ENCODE data around the gene EPHX1. TPM values are rescaled to one million over a fixed set of nuclear protein-coding genes. Genes with fewer than 3 reads are reported as not detected.
A peak's percentile ranks its signal among the peaks of the same experiment; 100 is the strongest.
"Not testable (repeated sequence)": the region's sequence is repeated elsewhere in the genome, so short reads cannot be mapped to it uniquely, and the experiment has no call there.

EPHX1 gene
- total RNA-seq, 2 donors from 2014 or later, result 0.94 to 1.3 TPM

- H3K9me3 ChIP-seq (ENCODE audit: control insufficient read depth, low read length, poor library complexity, severe bottlenecking), result no peaks in the 10 kb centered on the region
- peaks cover 8% of the 10 kb centered on the region for H3K4me1 Mint-ChIP-seq
- ATAC-seq (no peak), DNase-seq (no peak)
- peaks cover 13% of the 10 kb centered on the region for H3K27me3 Mint-ChIP-seq
- H3K27ac Mint-ChIP-seq, result no peak overlapping the region
- H3K4me3 Mint-ChIP-seq, result no peak overlapping the region
- H3K36me3 Mint-ChIP-seq (ENCODE audit: low read depth), result peaks cover 3% of the 10 kb centered on the region
These were observed 39.2 kb upstream of the EPHX1 start for GRCh38 chr1:225770561-225771248.

- ATAC-seq (no peak), DNase-seq (no peak)
- Mint-ChIP-seq H3K4me1 (peaks cover 8% of the 10 kb centered on the region), H3K4me3 (no peak overlapping the region), H3K36me3 (ENCODE audit: low read depth) (peaks cover 3% of the 10 kb centered on the region), H3K27ac (no peak overlapping the region), H3K27me3 (peaks cover 5% of the 10 kb centered on the region)
- no peaks in the 10 kb centered on the region for H3K9me3 ChIP-seq (ENCODE audit: control insufficient read depth, low read length, poor library complexity, severe bottlenecking)
These were observed 38.1 kb upstream of the EPHX1 start for GRCh38 chr1:225771661-225772322.

- no peaks in the 10 kb centered on the region for H3K9me3 ChIP-seq (ENCODE audit: control insufficient read depth, low read length, poor library complexity, severe bottlenecking)
- H3K27me3 Mint-ChIP-seq, result peaks cover 5% of the 10 kb centered on the region
- H3K36me3 Mint-ChIP-seq (ENCODE audit: low read depth), result peaks cover 3% of the 10 kb centered on the region
- no peak overlapping the region for H3K27ac Mint-ChIP-seq
- no peak overlapping the region for H3K4me3 Mint-ChIP-seq
- DNase-seq, result no peak
- ATAC-seq, result no peak
- H3K4me1 Mint-ChIP-seq, result peaks cover 8% of the 10 kb centered on the region
These were observed 37.6 kb upstream of the EPHX1 start for GRCh38 chr1:225772323-225772768.

- no peak overlapping the region for H3K4me3 Mint-ChIP-seq
- H3K4me1 Mint-ChIP-seq, result peaks cover 8% of the 10 kb centered on the region
- no peaks in the 10 kb centered on the region for H3K9me3 ChIP-seq (ENCODE audit: control insufficient read depth, low read length, poor library complexity, severe bottlenecking)
- ATAC-seq (no peak), DNase-seq (no peak)
- H3K36me3 Mint-ChIP-seq (ENCODE audit: low read depth), result peaks cover 3% of the 10 kb centered on the region
- H3K27ac Mint-ChIP-seq, result peak overlapping the region; percentile 76
- peaks cover 5% of the 10 kb centered on the region for H3K27me3 Mint-ChIP-seq
These were observed 37.1 kb upstream of the EPHX1 start for GRCh38 chr1:225772848-225773247.

- H3K9me3 ChIP-seq (ENCODE audit: control insufficient read depth, low read length, poor library complexity, severe bottlenecking), result no peaks in the 10 kb centered on the region
- Mint-ChIP-seq H3K27ac (no peak overlapping the region), H3K4me1 (peaks cover 14% of the 10 kb centered on the region), H3K36me3 (ENCODE audit: low read depth) (peaks cover 3% of the 10 kb centered on the region), H3K27me3 (peaks cover 2% of the 10 kb centered on the region), H3K4me3 (no peak overlapping the region)
- ATAC-seq, result no peak
- DNase-seq, result no peak
These were observed 35.4 kb upstream of the EPHX1 start for GRCh38 chr1:225774281-225775147.

GRCh38 chr1:225776294-225776693 is 33.6 kb upstream of the EPHX1 start:
- DNase-seq, result no peak
- Mint-ChIP-seq H3K4me1 (peaks cover 23% of the 10 kb centered on the region), H3K27me3 (no peaks in the 10 kb centered on the region), H3K4me3 (no peak overlapping the region), H3K27ac (no peak overlapping the region), H3K36me3 (ENCODE audit: low read depth) (peaks cover 3% of the 10 kb centered on the region)
- no peak for ATAC-seq
- no peaks in the 10 kb centered on the region for H3K9me3 ChIP-seq (ENCODE audit: control insufficient read depth, low read length, poor library complexity, severe bottlenecking)

- Mint-ChIP-seq H3K27ac (no peak overlapping the region), H3K36me3 (ENCODE audit: low read depth) (peaks cover 3% of the 10 kb centered on the region), H3K4me3 (no peak overlapping the region), H3K4me1 (peaks cover 23% of the 10 kb centered on the region), H3K27me3 (no peaks in the 10 kb centered on the region)
- ATAC-seq (peak; percentile 11), DNase-seq (no peak)
- H3K9me3 ChIP-seq (ENCODE audit: control insufficient read depth, low read length, poor library complexity, severe bottlenecking), result no peaks in the 10 kb centered on the region
These were observed 32.8 kb upstream of the EPHX1 start for GRCh38 chr1:225777058-225777582.

GRCh38 chr1:225777583-225778336 is 32.2 kb upstream of the EPHX1 start, which contains the start of gene SRP9:
Gene SRP9 (plus strand): TSS chr1:225777826. CDS start chr1:225777941, 115 bp downstream.
- H3K4me1 Mint-ChIP-seq, result peaks cover 29% of the 10 kb centered on the region
- peak; percentile 95 for ATAC-seq

GRCh38 chr1:225778337-225778669 is 31.6 kb upstream of the EPHX1 start:
- ATAC-seq (no peak), DNase-seq (no peak)
- Mint-ChIP-seq H3K36me3 (ENCODE audit: low read depth) (peaks cover 3% of the 10 kb centered on the region), H3K27ac (no peak overlapping the region), H3K27me3 (no peaks in the 10 kb centered on the region), H3K4me1 (peaks cover 27% of the 10 kb centered on the region), H3K4me3 (no peak overlapping the region)
- no peaks in the 10 kb centered on the region for H3K9me3 ChIP-seq (ENCODE audit: control insufficient read depth, low read length, poor library complexity, severe bottlenecking)

More at GRCh38 chr1:225777583-225778336, 32.2 kb upstream of the EPHX1 start, which contains the start of gene SRP9:
- H3K27me3 Mint-ChIP-seq, result no peaks in the 10 kb centered on the region
- peak; percentile 96 to 99 (median 98) for DNase-seq
- no peak within 1 kb of the TSS for H3K4me3 Mint-ChIP-seq
- H3K27ac Mint-ChIP-seq, result no peak within 1 kb of the TSS
- H3K36me3 Mint-ChIP-seq (ENCODE audit: low read depth), result peaks cover 3% of the 10 kb centered on the region
- no peaks in the 10 kb centered on the region for H3K9me3 ChIP-seq (ENCODE audit: control insufficient read depth, low read length, poor library complexity, severe bottlenecking)

- DNase-seq; H3K27ac Mint-ChIP-seq; H3K4me3 Mint-ChIP-seq; ATAC-seq; H3K9me3 ChIP-seq (ENCODE audit: control insufficient read depth, low read length, poor library complexity, severe bottlenecking); H3K36me3 Mint-ChIP-seq (ENCODE audit: low read depth); H3K27me3 Mint-ChIP-seq: not testable (repeated sequence)
- H3K4me1 Mint-ChIP-seq, result peaks cover 29% of the 10 kb centered on the region
These were observed 30.8 kb upstream of the EPHX1 start for GRCh38 chr1:225779165-225779564.

GRCh38 chr1:225780134-225780533 is 29.8 kb upstream of the EPHX1 start:
- Mint-ChIP-seq H3K27me3 (no peaks in the 10 kb centered on the region), H3K27ac (no peak overlapping the region), H3K4me1 (peaks cover 27% of the 10 kb centered on the region), H3K4me3 (no peak overlapping the region), H3K36me3 (ENCODE audit: low read depth) (peaks cover 6% of the 10 kb centered on the region)
- DNase-seq (no peak), ATAC-seq (no peak)
- H3K9me3 ChIP-seq (ENCODE audit: control insufficient read depth, low read length, poor library complexity, severe bottlenecking), result no peaks in the 10 kb centered on the region

GRCh38 chr1:225780630-225781029 is 29.3 kb upstream of the EPHX1 start:
- H3K4me1 Mint-ChIP-seq, result peaks cover 27% of the 10 kb centered on the region
- peak overlapping the region; percentile 71 for H3K4me3 Mint-ChIP-seq
- no peaks in the 10 kb centered on the region for H3K9me3 ChIP-seq (ENCODE audit: control insufficient read depth, low read length, poor library complexity, severe bottlenecking)
- no peak for DNase-seq
- peaks cover 6% of the 10 kb centered on the region for H3K36me3 Mint-ChIP-seq (ENCODE audit: low read depth)
- ATAC-seq, result no peak
- no peak overlapping the region for H3K27ac Mint-ChIP-seq
- H3K27me3 Mint-ChIP-seq, result no peaks in the 10 kb centered on the region
